GM12874 (cell line): ENCODE data around the gene LRPAP1.

Experiments
- TF ChIP-seq, protein P1 (sequence below): IDR thresholded peaks from 2 replicates; pipeline ENCODE4 v1.5.1; 2011; ENCODE audit warnings: low read depth, mild to moderate bottlenecking, control low read depth, low read length, moderate library complexity; ENCODE audit not compliant: insufficient read depth

LRPAP1 gene

GRCh38 chr4:3472411-3473141, 59.6 kb downstream of the LRPAP1 start:
- TF ChIP-seq, protein P1, sequence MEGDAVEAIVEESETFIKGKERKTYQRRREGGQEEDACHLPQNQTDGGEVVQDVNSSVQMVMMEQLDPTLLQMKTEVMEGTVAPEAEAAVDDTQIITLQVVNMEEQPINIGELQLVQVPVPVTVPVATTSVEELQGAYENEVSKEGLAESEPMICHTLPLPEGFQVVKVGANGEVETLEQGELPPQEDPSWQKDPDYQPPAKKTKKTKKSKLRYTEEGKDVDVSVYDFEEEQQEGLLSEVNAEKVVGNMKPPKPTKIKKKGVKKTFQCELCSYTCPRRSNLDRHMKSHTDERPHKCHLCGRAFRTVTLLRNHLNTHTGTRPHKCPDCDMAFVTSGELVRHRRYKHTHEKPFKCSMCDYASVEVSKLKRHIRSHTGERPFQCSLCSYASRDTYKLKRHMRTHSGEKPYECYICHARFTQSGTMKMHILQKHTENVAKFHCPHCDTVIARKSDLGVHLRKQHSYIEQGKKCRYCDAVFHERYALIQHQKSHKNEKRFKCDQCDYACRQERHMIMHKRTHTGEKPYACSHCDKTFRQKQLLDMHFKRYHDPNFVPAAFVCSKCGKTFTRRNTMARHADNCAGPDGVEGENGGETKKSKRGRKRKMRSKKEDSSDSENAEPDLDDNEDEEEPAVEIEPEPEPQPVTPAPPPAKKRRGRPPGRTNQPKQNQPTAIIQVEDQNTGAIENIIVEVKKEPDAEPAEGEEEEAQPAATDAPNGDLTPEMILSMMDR: no peak

DNA sequence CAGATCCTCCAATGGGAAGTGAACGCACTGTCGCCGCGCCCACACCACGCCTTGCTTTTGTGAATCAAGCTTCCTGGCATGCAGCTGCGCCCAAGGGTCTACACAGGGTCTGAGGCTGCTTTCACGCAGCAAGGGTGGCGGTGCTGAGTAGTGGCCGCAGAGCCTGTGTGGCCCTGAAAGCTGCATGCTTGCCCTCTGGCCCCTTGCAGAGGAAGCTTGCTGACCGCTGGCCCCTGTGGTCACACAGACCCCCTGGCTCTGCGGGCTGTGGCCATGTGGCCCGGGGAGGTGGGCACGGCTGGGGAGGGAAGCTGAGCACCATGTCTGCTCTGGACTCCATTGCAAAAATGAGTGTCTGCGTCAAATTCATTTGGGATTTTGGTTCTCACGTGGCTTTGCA, 60.3 kb downstream of the LRPAP1 start:
- TF ChIP-seq, protein P1: no peak

DNA sequence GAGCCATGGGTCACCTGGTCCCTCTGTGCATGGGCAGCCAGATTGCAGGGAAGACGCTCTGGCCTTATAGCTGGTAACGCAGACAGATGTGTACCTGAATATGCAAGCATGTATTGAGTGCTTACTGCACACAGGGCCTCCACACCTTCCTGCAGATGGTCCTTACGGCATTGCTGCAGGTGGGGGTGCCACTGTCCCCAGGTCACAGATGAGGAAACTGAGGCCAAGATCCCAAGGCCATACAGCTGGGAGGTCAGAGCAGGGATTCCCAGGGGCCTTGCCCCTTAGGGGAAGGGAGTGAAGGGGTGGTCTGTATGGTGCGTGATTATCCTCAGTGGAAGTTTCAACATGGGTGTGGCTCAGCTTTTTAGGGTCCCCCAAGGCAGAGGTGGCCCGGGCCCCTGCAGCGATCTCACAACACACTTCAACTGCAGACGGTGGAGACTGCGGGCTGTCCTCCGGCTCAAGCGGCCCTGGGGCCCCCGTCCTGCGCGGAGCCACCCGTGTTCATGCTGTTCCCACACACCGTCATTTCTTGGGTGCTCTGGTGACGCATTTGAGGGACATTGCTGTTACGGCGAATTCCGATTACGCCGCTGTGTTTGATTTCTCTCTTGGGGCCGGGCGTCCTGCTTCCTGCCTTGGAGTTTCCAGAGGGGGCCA, 61.0 kb downstream of the LRPAP1 start:
- TF ChIP-seq, protein P1: no peak

- TF ChIP-seq, protein P1: no peak
Measured at GRCh38 chr4:3470244-3471097, 61.8 kb downstream of the LRPAP1 start.

DNA sequence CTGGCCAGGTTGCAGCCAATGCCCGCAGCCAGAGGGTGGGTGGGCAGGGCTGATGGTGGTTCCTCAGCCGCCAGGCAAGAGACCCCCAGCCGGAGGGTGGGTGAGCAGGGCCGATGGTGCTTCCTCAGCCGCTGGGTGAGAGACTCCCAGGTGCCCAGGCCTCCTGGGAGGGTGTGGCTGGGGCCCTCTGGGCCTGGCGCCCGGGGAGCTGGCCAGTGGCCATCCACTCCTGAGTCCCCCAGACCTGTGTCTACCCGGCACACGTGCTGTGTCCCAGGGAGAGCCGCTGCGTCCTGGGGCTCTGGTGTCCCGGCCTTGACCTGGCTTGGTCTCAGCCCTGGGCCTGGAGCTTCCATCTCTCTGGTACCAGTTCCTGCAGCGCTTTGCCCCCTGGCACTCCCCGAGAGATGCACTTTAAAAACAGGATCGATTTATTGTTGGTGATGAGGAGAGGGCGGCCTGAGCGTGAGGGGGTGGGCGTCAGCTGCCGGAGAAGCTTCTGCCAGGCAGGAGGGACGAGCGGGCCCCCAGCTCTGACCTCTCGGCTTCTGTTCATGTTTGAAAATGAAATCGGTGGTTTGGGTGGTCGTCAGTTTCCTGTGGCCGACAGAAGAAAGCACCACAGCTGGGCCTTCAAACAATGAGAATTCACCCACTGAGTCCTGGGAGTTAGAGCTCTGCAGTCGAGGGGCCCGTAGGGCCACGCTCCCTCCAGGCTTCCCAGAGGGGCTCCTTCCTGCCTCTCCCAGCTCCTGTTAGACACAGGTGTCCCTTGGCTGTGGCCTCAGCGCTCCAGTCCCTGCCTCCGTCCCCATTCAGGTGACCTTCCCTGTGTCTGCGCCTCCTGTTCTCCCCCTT, 62.6 kb downstream of the LRPAP1 start:
- TF ChIP-seq, protein P1: no peak

DNA sequence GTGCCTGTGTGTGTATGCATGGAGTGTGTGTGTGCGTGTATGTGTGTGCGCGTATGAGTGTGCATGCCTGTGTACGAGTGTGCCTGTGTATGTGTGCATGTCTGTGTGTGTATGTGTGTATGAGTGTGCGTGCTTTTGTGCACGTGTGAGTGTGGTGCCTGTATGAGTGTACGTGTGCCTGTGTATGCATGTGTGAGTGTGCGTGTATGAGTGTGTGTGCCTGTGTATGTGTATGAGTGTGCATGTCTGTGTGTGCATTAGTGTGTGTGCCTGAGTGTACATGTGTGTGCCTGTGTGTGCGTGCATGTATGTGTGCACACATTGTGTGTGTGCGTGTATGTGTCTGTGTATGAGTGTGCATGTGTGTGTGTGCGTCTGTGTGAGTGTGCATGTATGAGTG, 63.4 kb downstream of the LRPAP1 start:
- TF ChIP-seq, protein P1: no peak
